Suprapubic skin (tissue), 4 donors: ENCODE measurements around the gene INIP. TPM values are rescaled to one million over a fixed set of nuclear protein-coding genes. Genes with fewer than 3 reads are reported as not detected.

ENCODE experiments used
- DNase-seq, 2 donors: peaks; one replicate each; pipeline ENCODE4 v3.0.0-alpha.2; 2019; ENCODE audit warnings: low spot score in 2 of 2
- H3K27ac ChIP-seq: fragments of 200-600 bp; sonication (generic); one replicate; pipeline ENCODE4 v1.5.1; 2019
- H3K27me3 ChIP-seq: fragments of 200-600 bp; sonication (generic); one replicate; pipeline ENCODE4 v1.5.1; 2019
- H3K36me3 ChIP-seq: fragments of 200-600 bp; sonication (generic); one replicate; pipeline ENCODE4 v1.5.1; 2019
- H3K4me1 ChIP-seq: fragments of 200-600 bp; sonication (generic); one replicate; pipeline ENCODE4 v1.5.1; 2019
- H3K4me3 ChIP-seq: fragments of 200-600 bp; sonication (generic); one replicate; pipeline ENCODE4 v1.5.1; 2019; ENCODE audit warnings: mild to moderate bottlenecking
- H3K9me3 ChIP-seq: fragments of 200-600 bp; sonication (generic); one replicate; pipeline ENCODE4 v1.5.1; 2019
- CTCF ChIP-seq, 2 donors: fragments of 200-600 bp in 1 of 2; fragments of 450-650 bp in 1 of 2; sonication (generic) in 1 of 2; IDR thresholded peaks; one replicate each; pipeline ENCODE4 v1.5.1; 2016 to 2019; ENCODE audit warnings: antibody characterized with exemption in 2 of 2, mild to moderate bottlenecking in 1 of 2, moderate library complexity in 1 of 2
- EP300 ChIP-seq: sonication (generic); formaldehyde crosslinking; IDR thresholded peaks from one replicate; pipeline ENCODE4 v1.6.1; 2017; ENCODE audit warnings: antibody characterized with exemption
- POLR2A ChIP-seq, 2 donors: fragments of 450-650 bp; IDR thresholded peaks; one replicate each; pipeline ENCODE4 v1.6.1; 2017; ENCODE audit warnings: antibody characterized with exemption in 2 of 2, mild to moderate bottlenecking in 2 of 2, moderate library complexity in 2 of 2
- POLR2AphosphoS5 ChIP-seq, 3 donors: sonication (generic); formaldehyde crosslinking; IDR thresholded peaks; one replicate each; pipeline ENCODE4 v1.6.1; 2017; ENCODE audit warnings: antibody characterized with exemption in 3 of 3
- WGBS: methylation state at CpG from one replicate; pipeline ENCODE4 v1.1.5; 2018; 5-methylcytosine and 5-hydroxymethylcytosine counted together
- total RNA-seq, 4 donors: library from RNA; depleted of rRNA; stranded (reverse); fragments of >200 nt; gene quantifications; one replicate each; pipeline ENCODE4 v1.1.0, GENCODE V29; 2016

Gene INIP
- total RNA-seq, 4 donors from 2014 or later: 9.0 to 14.9 (median 14.2) TPM

DNA sequence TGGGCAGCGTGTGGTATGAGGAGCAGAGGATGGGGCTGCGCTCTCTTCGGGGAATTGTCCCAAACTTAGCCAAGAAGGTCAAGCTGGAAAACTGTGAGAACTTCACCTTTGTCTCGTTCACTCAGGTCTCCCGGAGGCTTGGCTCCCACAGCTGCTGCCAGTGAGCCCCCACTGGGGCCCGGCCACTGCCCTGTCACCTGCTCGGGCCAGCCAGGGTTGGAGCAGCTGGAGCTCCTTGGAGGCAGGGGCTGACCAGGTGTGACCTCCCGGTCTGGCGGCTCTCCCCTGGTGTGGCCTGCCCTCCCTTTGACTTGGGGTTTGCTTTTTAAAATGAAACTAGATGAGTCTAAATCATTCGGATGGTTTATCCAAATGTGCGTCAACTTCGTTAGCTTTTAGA lies 58.0 kb downstream of the INIP start:
- TF ChIP-seq EP300 (no peak), POLR2A (IDR thresholded peaks at IDR 0.05) (no peak), POLR2AphosphoS5 (IDR thresholded peaks at IDR 0.05) (no peak)
- WGBS: 93% methylated on average over 7 of the region's 12 CpGs
- no peaks in the 10 kb centered on the region for H3K27me3 ChIP-seq
- H3K4me3 ChIP-seq: no peak overlapping the region
- no peak for DNase-seq
- H3K9me3 ChIP-seq: no peaks in the 10 kb centered on the region
- no peaks in the 10 kb centered on the region for H3K4me1 ChIP-seq
- peaks cover 4% of the 10 kb centered on the region for H3K36me3 ChIP-seq
- no peak overlapping the region for H3K27ac ChIP-seq

DNA sequence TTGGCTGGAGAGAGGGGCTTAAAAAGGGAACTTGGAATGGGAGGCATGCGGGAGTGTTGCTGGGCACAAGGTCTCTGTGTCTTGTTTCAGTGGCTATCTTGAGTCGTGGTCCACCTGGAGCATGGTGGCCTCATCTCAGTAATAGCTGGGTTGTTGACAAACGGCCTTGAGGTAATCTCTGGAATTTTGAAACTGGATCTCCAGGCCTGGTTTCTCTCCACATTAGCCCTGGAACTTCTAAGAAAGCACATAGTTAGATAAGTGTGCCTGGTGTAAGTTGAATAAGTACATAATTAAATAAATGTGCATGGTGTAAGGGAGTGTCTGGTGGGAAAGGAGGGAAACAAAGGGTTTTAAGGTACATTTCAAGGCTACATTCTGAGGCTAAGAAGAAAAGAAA lies 62.2 kb downstream of the INIP start:
- TF ChIP-seq POLR2A (IDR thresholded peaks at IDR 0.05) (no peak), EP300 (no peak), POLR2AphosphoS5 (IDR thresholded peaks at IDR 0.05) (no peak), CTCF (IDR thresholded peaks at IDR 0.05) (no peak)
- peaks cover 4% of the 10 kb centered on the region for H3K36me3 ChIP-seq
- H3K9me3 ChIP-seq: no peaks in the 10 kb centered on the region
- DNase-seq: no peak
- whole genome bisulfite sequencing: 86% methylated on average over 3 of the region's 3 CpGs
- no peaks in the 10 kb centered on the region for H3K27me3 ChIP-seq
- H3K27ac ChIP-seq: no peak overlapping the region
- no peak overlapping the region for H3K4me3 ChIP-seq
- no peaks in the 10 kb centered on the region for H3K4me1 ChIP-seq

- no peak for DNase-seq
- TF ChIP-seq EP300 (no peak), CTCF (IDR thresholded peaks at IDR 0.05) (no peak), POLR2A (IDR thresholded peaks at IDR 0.05) (no peak), POLR2AphosphoS5 (IDR thresholded peaks at IDR 0.05) (no peak)
- 89% methylated on average over 5 of the region's 5 CpGs for WGBS
- H3K36me3 ChIP-seq: peaks cover 3% of the 10 kb centered on the region
- no peaks in the 10 kb centered on the region for H3K9me3 ChIP-seq
- no peaks in the 10 kb centered on the region for H3K27me3 ChIP-seq
- no peak overlapping the region for H3K4me3 ChIP-seq
- no peaks in the 10 kb centered on the region for H3K4me1 ChIP-seq
- no peak overlapping the region for H3K27ac ChIP-seq
Observed at GRCh38 chr9:112654282-112654681, 63.6 kb downstream of the INIP start.

- Histone ChIP-seq H3K27ac (no peak overlapping the region), H3K4me1 (no peaks in the 10 kb centered on the region), H3K4me3 (no peak overlapping the region), H3K27me3 (no peaks in the 10 kb centered on the region), H3K36me3 (no peaks in the 10 kb centered on the region), H3K9me3 (peaks cover 6% of the 10 kb centered on the region)
- TF ChIP-seq POLR2A (IDR thresholded peaks at IDR 0.05) (no peak), EP300 (no peak), POLR2AphosphoS5 (IDR thresholded peaks at IDR 0.05) (no peak), CTCF (IDR thresholded peaks at IDR 0.05) (no peak)
- 95% methylated on average over 1 of the region's 1 CpG for WGBS
- no peak for DNase-seq
Observed at GRCh38 chr9:112648624-112649023, 69.3 kb downstream of the INIP start.

GRCh38 chr9:112647596-112647995 lies 70.3 kb downstream of the INIP start:
- Histone ChIP-seq H3K27ac (no peak overlapping the region), H3K4me3 (no peak overlapping the region), H3K36me3 (no peaks in the 10 kb centered on the region), H3K4me1 (no peaks in the 10 kb centered on the region), H3K27me3 (no peaks in the 10 kb centered on the region), H3K9me3 (peaks cover 6% of the 10 kb centered on the region)
- DNase-seq: no peak
- TF ChIP-seq CTCF (IDR thresholded peaks at IDR 0.05) (no peak), POLR2A (IDR thresholded peaks at IDR 0.05) (no peak), EP300 (no peak), POLR2AphosphoS5 (IDR thresholded peaks at IDR 0.05) (no peak)
- WGBS: 87% methylated on average over 3 of the region's 3 CpGs

GRCh38 chr9:112642126-112642525 lies 75.8 kb downstream of the INIP start:
- Histone ChIP-seq H3K9me3 (peaks cover 6% of the 10 kb centered on the region), H3K36me3 (no peaks in the 10 kb centered on the region), H3K27me3 (no peaks in the 10 kb centered on the region), H3K27ac (no peak overlapping the region), H3K4me3 (no peak overlapping the region), H3K4me1 (no peaks in the 10 kb centered on the region)
- 89% methylated on average over 3 of the region's 3 CpGs for WGBS
- no peak for TF ChIP-seq CTCF (IDR thresholded peaks at IDR 0.05)
- TF ChIP-seq POLR2AphosphoS5 (IDR thresholded peaks at IDR 0.05): no peak
- TF ChIP-seq EP300: no peak
- no peak for TF ChIP-seq POLR2A (IDR thresholded peaks at IDR 0.05)
- DNase-seq: no peak
